ENCODE measurements around the gene ARSA.

DNA sequence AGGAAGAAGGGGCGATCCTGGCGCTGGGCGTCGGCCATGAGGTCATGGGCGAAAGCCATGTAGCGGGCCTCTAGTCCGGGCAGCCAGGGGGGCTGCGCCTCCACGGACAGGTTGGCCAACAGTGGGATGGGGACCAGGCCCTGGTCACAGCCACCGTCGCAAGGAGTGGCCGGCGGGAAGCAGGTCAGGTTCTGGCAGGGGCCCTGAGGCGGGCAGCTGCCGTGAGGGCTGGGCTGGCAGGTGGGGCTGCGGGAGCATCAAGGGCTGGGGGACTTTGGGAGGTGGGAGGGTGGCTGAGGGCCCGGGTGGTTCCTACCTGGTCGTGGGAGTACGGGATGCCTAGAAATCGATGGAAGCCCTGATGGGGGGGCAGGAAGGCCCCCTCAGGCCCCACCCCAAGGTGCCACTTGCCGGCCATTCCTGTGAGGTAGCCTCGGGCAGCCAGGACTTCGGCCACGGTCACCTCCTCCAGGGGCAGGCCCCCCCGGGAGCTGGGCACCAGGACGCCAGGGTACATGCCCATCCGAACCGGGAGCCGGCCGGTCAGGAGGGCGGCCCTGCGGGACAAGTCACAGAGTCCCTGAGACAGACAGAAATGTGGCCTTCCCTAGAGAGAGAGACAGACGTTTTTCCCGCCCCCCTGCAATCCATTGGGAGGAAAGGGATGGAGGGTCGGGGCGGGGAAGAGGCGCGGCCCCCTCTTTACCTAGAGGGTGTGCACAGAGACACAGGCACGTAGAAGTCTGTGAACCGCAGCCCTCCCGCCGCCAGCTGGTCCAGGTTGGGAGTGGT is 906 bp downstream of the ARSA start:
- TF ChIP-seq, protein P1, sequence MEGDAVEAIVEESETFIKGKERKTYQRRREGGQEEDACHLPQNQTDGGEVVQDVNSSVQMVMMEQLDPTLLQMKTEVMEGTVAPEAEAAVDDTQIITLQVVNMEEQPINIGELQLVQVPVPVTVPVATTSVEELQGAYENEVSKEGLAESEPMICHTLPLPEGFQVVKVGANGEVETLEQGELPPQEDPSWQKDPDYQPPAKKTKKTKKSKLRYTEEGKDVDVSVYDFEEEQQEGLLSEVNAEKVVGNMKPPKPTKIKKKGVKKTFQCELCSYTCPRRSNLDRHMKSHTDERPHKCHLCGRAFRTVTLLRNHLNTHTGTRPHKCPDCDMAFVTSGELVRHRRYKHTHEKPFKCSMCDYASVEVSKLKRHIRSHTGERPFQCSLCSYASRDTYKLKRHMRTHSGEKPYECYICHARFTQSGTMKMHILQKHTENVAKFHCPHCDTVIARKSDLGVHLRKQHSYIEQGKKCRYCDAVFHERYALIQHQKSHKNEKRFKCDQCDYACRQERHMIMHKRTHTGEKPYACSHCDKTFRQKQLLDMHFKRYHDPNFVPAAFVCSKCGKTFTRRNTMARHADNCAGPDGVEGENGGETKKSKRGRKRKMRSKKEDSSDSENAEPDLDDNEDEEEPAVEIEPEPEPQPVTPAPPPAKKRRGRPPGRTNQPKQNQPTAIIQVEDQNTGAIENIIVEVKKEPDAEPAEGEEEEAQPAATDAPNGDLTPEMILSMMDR (IDR thresholded peaks at IDR 0.05), result no peak
- no peak for TF ChIP-seq POLR2A (IDR thresholded peaks at IDR 0.05)

Measured in prostate gland (tissue), 2 donors.